HG02981 (cell line): ENCODE results near the gene SUB1.
"Not testable (repeated sequence)": the region's sequence is repeated elsewhere in the genome, so short reads cannot be mapped to it uniquely, and the experiment has no call there.

Experiments used
- ATAC-seq: cut with Tn5 transposase; IDR thresholded peaks from one replicate; pipeline ENCODE4 v1.9.1; 2021; ENCODE audit warnings: mild to moderate bottlenecking, moderate library complexity; ENCODE audit not compliant: unreplicated experiment

SUB1 gene

GRCh38 chr5:32598260-32598937 is 13.0 kb downstream of the SUB1 start:
- no peak for ATAC-seq

DNA sequence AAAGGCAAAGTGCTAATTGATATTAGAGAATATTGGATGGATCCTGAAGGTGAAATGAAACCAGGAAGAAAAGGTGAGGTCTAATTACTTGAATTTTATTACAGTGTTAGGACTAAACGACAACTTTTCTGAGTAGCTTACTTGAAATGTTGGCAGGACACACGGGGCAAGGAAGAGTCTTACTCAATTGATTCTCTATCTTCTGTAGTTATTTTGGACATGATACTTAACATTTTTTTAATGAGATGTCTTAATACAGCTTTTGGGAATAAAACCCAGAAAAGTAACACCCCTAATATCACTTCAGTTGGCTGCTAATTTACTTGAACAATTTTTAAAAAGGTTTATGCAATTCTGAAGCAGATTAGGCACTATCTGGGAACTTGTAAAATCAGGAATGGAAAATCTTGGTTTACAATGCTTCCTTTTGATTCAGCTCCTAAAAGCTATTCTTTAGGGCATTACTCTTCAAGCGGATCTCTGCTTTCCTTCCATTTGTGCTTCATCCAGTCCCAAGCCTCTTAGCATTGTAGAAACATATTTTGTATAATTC is 13.7 kb downstream of the SUB1 start:
- ATAC-seq = no peak

DNA sequence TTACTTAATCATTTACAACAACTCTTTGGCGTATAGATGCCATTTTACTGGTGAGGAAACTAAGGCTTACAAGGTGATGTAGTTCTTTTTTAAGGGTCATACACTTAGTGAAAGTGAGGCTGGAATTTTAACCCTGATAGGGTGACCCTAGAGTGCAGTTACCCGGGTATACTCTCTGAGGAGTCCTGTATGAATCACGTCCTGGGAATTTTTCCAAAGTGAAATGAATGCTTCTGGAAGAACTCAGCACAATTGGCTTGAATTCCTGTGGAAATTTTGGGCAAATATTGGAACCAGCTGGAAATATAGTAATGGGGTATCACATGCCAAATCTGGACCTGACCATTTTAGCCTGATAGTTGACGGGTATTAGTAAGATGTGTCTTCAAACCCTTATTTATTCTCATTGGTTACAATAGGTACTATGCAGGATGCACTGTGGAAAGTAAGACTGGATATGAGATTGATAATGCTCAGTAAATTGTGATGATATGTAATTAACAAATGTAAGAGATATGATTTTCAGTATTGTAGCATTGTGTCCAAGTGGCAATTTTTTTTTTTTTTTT is 14.8 kb downstream of the SUB1 start:
- ATAC-seq = no peak

DNA sequence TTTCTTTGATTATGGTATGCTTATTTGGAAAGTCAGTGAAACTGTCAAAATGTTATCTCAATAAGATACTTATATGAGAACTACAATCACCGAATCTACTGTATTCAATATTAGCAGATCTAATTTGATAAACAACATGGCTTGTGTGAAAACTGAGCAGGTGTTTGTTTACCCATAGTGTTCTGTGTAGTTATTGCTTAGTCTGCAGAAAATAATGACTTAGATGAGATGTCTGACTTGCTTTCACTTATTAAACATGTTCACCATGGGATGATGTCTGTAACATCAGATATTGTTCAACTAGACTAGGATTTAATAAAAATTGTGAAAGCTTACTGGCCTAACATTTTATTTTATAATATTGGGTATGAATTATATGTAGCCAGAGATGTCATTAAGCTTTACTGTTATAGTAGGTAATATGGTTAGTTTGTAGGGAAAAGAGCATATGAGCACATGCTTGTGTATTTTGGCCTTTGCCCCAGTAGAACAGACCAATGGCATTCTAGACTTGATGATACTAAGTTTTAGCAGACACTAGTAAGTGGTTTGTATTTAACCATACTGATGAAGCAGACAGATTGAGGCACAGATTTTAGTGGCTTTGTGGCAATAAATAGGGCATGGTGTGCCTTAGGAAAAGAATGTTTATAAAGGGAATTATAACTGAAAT is 16.4 kb downstream of the SUB1 start:
- ATAC-seq = no peak

GRCh38 chr5:32602906-32603305 is 17.5 kb downstream of the SUB1 start:
- ATAC-seq = no peak

DNA sequence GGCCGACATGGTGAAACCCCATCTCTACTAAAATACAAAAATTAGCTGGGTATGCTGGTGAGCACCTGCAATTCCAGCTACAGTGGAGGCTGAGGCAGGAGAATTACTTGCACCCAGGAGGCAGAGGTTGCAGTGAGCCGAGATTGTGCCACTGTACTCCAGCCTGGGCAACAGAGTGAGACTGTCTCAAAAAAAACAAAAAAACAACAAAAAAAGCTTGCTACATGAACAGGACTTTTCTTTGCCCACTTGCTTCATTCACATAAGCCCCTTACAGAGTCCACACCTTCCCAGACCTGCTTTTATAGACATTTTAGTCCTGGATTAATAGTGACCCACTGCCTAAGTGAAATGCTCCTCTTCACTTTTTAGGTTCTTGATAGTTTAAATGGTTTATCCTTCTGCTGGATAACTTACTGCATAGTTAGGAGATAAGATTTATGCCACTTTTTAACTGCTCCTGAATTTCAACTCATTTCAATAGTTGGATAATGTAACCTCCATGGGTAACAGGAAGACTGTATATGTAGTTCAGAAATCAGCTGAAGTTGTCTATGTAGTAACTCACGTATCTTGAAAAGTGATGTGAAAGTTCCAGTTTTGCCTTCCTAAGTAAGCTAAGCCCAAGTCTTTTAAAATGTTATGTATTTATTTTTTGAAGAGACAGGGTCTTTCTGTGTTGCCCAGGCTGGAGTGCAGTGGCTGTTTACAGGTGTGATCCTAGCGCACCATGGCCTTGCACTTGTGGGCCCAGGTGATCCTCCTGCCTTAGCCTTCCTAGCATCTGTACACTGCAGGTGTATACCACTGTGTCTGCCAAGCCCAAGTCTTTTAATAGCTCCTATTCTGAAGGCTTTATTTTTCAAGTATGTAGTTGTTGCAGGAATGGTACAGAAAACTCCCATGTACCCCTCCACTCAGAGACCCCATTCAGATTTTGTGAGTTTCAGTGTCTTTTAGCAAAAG is 19.7 kb downstream of the SUB1 start:
- no peak for ATAC-seq

- no peak for ATAC-seq
These were observed 20.4 kb downstream of the SUB1 start for GRCh38 chr5:32605766-32606152.

DNA sequence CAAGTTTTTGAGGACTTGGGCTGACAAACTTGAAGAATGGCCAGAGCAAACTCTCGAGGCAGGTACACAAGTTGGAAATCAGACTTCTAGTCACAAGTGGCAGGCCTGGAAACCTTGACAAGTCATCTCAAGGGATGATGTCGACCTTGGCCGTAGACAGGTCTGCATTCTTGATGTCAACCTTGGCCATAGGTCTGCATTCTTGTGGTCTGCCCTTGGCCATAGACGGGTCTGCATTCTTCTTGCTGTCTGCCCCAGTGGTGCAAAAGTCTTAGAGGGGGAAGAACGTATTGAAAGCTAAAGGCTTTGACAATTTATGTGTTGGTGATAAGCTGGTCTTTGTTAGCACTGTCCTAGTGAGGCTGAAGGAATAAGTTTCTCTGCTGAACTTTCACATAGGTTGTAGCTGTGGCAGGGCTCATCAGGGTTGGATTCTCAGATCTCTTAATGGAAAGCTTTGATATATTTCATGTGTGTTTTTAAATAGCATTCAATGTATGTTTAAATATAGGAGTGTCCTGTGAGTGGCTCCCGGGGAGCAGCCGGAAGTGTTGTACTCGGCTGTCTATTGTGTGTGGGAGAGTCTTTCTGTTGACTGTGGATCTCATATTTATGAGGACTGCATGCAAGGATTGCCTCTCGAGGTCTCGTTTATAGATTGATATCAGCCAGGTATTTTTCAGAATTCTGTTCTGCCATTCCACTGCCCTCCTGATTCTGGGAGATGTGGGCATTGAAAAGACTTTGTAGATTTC is 27.0 kb downstream of the SUB1 start:
- ATAC-seq = no peak

- peak; percentile 76 for ATAC-seq
These were observed 27.8 kb downstream of the SUB1 start for GRCh38 chr5:32613050-32613672.

- ATAC-seq = no peak
These were observed 29.9 kb downstream of the SUB1 start for GRCh38 chr5:32615236-32615635.

- no peak for ATAC-seq
These were observed 33.6 kb downstream of the SUB1 start for GRCh38 chr5:32618962-32619361.

GRCh38 chr5:32621256-32621655 is 35.9 kb downstream of the SUB1 start:
- no peak for ATAC-seq

DNA sequence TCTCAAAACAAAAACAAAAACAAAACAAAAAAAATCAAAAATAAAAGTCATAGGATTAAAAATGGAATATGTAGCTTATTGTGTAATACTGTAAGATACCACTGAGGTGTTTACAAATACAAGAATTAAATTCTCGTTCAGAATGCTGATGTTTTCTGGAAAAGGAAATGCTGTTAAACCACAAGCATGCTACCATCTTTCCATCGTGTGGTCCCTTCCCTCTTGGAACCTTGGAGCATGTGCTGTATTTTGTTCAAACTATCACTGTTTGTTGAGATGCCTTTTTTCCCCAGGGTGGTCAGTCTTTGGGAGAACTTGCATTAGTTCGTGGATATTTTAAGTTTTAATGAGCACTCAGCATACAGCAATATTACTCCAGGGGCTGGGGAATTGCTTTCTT is 39.7 kb downstream of the SUB1 start:
- ATAC-seq = no peak

GRCh38 chr5:32625547-32625946 is 40.2 kb downstream of the SUB1 start:
- ATAC-seq = no peak

- no peak for ATAC-seq
These were observed 42.0 kb downstream of the SUB1 start for GRCh38 chr5:32627219-32627870.

GRCh38 chr5:32628049-32628844 is 42.9 kb downstream of the SUB1 start:
- ATAC-seq = no peak

DNA sequence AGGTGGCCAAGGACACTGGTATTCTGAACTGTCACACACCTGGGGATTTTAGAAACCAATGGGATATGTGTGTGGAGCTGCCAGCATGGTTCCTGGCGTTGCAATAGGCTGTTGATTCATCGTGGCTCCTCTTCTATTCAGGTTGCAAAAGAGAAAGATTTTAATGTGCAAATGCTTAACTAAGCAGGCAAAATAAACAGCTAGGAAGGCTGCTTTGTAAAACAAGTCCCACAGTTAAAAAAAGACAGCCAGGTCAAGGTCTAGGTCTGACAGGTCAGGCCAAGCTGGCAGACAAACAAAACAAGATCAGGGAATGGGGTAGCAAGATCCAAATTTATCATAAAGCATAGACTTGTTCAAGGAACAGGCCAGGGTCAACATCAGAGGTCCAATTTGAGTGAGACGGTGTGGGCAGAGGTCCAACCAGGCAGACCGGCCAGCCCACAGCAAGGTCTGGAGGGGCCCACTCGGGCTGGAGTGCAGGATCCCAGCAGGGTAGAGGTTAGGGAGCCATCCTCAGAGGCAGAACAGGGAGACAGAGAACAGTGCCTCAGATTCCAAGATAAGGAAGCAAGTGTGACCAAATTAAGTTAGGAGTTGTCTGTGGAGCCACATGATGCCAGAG is 45.6 kb downstream of the SUB1 start:
- ATAC-seq = no peak

DNA sequence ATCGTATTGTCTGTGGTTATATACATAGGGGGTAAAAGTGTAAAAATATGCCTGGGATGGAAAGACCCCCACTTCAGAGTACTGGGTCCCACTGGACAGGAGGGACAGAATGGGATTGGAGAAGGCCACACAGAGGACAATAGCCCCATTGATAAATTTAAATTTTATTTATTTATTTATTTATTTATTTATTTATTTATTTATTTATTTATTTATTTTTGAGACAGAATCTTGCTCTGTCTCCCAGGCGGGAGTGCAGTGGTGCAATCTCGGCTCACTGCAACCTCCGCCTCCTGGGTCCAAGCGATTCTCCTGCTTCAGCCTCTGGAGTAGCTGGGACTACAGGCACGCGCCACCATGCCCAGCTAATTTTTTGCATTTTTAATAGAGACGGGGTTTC is 47.7 kb downstream of the SUB1 start:
- not testable (repeated sequence) for ATAC-seq
